Mesothelial cell of epicardium (in vitro differentiated cells): ENCODE measurements around the gene ANO6. TPM values are rescaled to one million over a fixed set of nuclear protein-coding genes. Genes with fewer than 3 reads are reported as not detected.

Experiments used
- DNase-seq, 2 experiments: peaks; one replicate each; pipeline ENCODE4 v3.0.0; 2021; ENCODE audit warnings: low spot score in 2 of 2; ENCODE audit not compliant: unreplicated experiment in 2 of 2
- H3K27ac Mint-ChIP-seq: 2 replicates; pipeline ENCODE4 v1.8.0; 2021; ENCODE audit warnings: mixed read lengths
- H3K27me3 Mint-ChIP-seq: 2 replicates; pipeline ENCODE4 v1.8.0; 2021; ENCODE audit warnings: low read depth, mixed read lengths
- H3K36me3 Mint-ChIP-seq: 2 replicates; pipeline ENCODE4 v1.8.0; 2021; ENCODE audit warnings: mixed read lengths
- H3K4me1 Mint-ChIP-seq: 2 replicates; pipeline ENCODE4 v1.8.0; 2021; ENCODE audit warnings: mixed read lengths
- H3K4me3 Mint-ChIP-seq: 2 replicates; pipeline ENCODE4 v1.8.0; 2021; ENCODE audit warnings: mild to moderate bottlenecking, moderate library complexity, mixed read lengths
- H3K9me3 Mint-ChIP-seq: 2 replicates; pipeline ENCODE4 v1.8.0; 2021; ENCODE audit warnings: mixed read lengths
- total RNA-seq: library from RNA; stranded (reverse); gene quantifications from 3 replicates; pipeline ENCODE4 v1.2.1, GENCODE V29; 2021
- TF ChIP-seq, protein P1 (sequence below): fragments of 200-600 bp; sonication (generic); IDR thresholded peaks from one replicate; pipeline ENCODE4 v1.5.0; 2021; ENCODE audit warnings: antibody characterized with exemption; ENCODE audit not compliant: unreplicated experiment

ANO6 gene
- total RNA-seq, 1 donor from 2014 or later = 41.1 TPM

DNA sequence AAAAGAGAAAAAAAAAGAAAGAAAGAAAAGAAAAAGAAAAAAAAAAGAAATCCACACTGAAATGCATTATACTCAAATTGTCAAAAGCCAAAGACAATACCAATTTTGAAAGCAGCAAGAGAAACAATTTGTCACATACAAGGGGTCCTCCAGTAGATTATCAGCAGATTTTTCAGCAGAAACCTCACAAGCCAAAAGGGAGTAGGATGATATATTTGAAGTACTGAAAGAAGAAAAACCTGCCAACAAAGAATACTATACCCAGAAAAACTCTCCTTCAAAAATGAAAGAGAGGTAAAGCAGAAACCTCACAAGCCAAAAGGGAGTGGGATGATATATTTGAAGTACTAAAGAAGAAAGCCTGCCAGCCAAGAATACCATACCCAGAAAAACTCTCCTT is 37.1 kb upstream of the ANO6 start:
- Mint-ChIP-seq H3K27me3 (no peaks in the 10 kb centered on the region), H3K4me3 (no peak overlapping the region), H3K4me1 (no peaks in the 10 kb centered on the region), H3K36me3 (peaks cover 46% of the 10 kb centered on the region), H3K9me3 (peaks cover 41% of the 10 kb centered on the region), H3K27ac (no peak overlapping the region)
- TF ChIP-seq, protein P1, sequence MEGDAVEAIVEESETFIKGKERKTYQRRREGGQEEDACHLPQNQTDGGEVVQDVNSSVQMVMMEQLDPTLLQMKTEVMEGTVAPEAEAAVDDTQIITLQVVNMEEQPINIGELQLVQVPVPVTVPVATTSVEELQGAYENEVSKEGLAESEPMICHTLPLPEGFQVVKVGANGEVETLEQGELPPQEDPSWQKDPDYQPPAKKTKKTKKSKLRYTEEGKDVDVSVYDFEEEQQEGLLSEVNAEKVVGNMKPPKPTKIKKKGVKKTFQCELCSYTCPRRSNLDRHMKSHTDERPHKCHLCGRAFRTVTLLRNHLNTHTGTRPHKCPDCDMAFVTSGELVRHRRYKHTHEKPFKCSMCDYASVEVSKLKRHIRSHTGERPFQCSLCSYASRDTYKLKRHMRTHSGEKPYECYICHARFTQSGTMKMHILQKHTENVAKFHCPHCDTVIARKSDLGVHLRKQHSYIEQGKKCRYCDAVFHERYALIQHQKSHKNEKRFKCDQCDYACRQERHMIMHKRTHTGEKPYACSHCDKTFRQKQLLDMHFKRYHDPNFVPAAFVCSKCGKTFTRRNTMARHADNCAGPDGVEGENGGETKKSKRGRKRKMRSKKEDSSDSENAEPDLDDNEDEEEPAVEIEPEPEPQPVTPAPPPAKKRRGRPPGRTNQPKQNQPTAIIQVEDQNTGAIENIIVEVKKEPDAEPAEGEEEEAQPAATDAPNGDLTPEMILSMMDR = no peak
- no peak for DNase-seq

DNA sequence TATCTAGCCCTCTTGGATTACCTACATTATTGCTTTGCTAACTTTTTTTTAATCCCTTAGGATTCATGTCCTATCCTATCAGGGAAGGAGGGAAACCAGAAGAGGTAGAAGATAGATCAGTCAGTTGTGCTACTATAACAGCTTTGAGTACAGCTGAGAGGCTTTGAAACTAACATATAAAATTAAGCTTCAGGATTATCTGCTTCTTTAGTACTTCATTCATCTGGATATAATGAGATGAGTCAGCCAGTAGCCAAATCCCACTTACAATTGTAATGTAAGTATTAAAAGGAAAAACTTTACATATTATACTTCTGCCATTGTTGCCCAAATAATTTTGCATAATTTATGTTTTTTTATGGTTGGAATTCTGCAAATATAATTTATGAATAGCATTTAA is 33.4 kb upstream of the ANO6 start:
- Mint-ChIP-seq H3K27me3 (peaks cover 1% of the 10 kb centered on the region), H3K4me3 (no peak overlapping the region), H3K4me1 (no peaks in the 10 kb centered on the region), H3K36me3 (peaks cover 20% of the 10 kb centered on the region), H3K27ac (no peak overlapping the region), H3K9me3 (peaks cover 19% of the 10 kb centered on the region)
- no peak for DNase-seq
- TF ChIP-seq, protein P1 = no peak

DNA sequence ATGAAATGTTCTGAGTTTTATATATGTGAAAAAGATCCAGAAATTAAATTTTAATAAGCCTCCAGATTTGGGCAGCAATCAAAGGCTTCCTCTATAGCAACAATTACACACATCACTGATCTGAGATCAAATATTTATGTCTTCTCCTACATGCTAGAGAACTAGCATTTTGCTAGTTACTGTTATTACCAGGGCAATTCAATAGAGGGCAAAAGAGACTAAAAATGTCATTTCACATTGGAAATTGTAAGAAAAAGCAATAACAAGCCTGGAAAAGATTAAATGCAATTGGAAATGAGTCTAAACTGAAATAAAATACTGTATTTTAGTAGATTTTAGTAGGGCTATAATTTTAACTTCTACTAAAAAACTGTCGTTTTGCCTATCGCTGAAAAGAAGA is 32.6 kb upstream of the ANO6 start:
- no peak overlapping the region for H3K4me3 Mint-ChIP-seq
- TF ChIP-seq, protein P1 = peak; percentile 25
- DNase-seq = no peak
- H3K4me1 Mint-ChIP-seq = no peaks in the 10 kb centered on the region
- H3K36me3 Mint-ChIP-seq = peaks cover 14% of the 10 kb centered on the region
- H3K27me3 Mint-ChIP-seq = peaks cover 2% of the 10 kb centered on the region
- no peak overlapping the region for H3K27ac Mint-ChIP-seq
- H3K9me3 Mint-ChIP-seq = peaks cover 11% of the 10 kb centered on the region

DNA sequence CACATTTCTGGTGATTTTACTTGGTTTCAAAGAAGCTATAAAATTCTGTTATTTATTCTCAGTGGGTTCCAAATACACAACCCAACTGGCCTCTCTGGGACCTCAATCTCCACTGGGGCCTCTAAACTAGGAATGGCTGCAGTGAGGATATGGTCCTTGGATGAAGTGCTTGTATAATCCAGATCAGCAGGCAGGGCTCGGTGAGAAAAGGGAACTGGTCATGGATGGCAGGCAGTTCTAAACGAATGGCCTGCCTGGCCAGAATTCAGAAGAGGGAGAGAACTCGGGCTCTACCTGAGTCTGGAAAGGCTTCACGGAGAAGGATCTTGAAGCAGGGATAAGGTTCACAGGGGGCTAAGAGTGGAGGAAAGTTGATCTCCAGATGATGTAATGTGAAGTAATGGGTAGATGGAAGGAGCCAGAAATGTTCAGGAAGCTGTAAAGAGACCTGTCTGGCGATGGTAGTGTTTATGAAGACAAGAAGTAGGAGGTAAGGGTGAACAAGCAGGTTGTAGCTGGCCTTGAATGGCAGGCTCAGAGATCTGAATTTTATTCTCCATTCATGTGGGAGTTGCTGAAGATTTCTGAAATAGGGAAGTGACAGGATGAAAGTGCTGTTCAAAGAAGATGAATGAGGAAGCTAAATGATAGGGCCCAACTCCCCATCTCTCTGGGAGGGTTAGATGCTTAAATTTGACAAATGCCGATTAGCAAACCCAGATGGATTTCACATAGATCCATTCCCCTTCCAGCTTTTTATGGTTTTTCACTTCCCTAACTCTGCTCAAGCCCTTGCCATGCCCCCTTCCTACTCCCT is 31.5 kb upstream of the ANO6 start:
- Mint-ChIP-seq H3K4me3 (no peak overlapping the region), H3K36me3 (peaks cover 7% of the 10 kb centered on the region), H3K9me3 (peaks cover 3% of the 10 kb centered on the region), H3K4me1 (no peaks in the 10 kb centered on the region), H3K27ac (no peak overlapping the region), H3K27me3 (peaks cover 2% of the 10 kb centered on the region)
- no peak for DNase-seq
- TF ChIP-seq, protein P1 = no peak

DNA sequence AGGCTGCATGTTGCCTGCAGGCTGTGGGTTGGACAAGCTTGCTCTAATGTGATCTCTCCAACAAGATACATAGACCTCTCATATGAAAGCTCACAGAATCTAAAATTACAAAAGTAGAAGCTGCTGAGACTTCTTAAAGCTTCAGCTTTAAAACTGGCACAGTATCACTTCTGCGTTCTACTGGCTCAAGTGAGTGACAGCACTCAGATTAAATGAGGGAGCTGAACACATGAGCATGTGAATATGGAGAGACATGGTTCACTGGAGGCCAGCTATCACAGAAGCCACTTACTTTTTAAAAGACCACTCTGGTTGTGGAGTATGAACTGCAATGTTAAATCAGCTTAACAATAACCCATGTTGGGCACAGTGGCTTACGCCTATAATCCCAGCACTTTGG is 29.1 kb upstream of the ANO6 start:
- Mint-ChIP-seq H3K4me3 (no peak overlapping the region), H3K4me1 (no peaks in the 10 kb centered on the region), H3K36me3 (peaks cover 3% of the 10 kb centered on the region), H3K9me3 (no peaks in the 10 kb centered on the region), H3K27ac (no peak overlapping the region), H3K27me3 (peaks cover 2% of the 10 kb centered on the region)
- TF ChIP-seq, protein P1 = no peak
- no peak for DNase-seq
